ENCODE results near the gene SLC37A3. TPM values are rescaled to one million over a fixed set of nuclear protein-coding genes. Genes with fewer than 3 reads are reported as not detected.
"Not testable (repeated sequence)": the region's sequence is repeated elsewhere in the genome, so short reads cannot be mapped to it uniquely, and the experiment has no call there.

Gene SLC37A3
- total RNA-seq, 1 donor from 2014 or later = 8.0 TPM

- ATAC-seq = no peak
These were observed 82.7 kb downstream of the SLC37A3 start for GRCh38 chr7:140315498-140316164.

GRCh38 chr7:140314573-140315480 lies 83.5 kb downstream of the SLC37A3 start:
- ATAC-seq = peak; percentile 67

More at GRCh38 chr7:140315498-140316164, 82.7 kb downstream of the SLC37A3 start:
- peak; percentile 44 for DNase-seq (ENCODE audit: low spot score)

GRCh38 chr7:140312141-140312846 lies 86.0 kb downstream of the SLC37A3 start:
- no peak for ATAC-seq
- DNase-seq (ENCODE audit: low spot score) = peak; percentile 8

More at GRCh38 chr7:140314573-140315480, 83.5 kb downstream of the SLC37A3 start:
- peak; percentile 41 for DNase-seq (ENCODE audit: low spot score)

GRCh38 chr7:140311128-140311527 lies 87.2 kb downstream of the SLC37A3 start:
- DNase-seq (ENCODE audit: low spot score); ATAC-seq: not testable (repeated sequence)

- DNase-seq (ENCODE audit: low spot score) (no peak), ATAC-seq (no peak)
These were observed 87.9 kb downstream of the SLC37A3 start for GRCh38 chr7:140310337-140311002.

- DNase-seq (ENCODE audit: low spot score) = no peak
- peak; percentile 49 for ATAC-seq
These were observed 90.3 kb downstream of the SLC37A3 start for GRCh38 chr7:140308060-140308459.

- DNase-seq (ENCODE audit: low spot score) = no peak
- peak; percentile 61 for ATAC-seq
These were observed 94.0 kb downstream of the SLC37A3 start for GRCh38 chr7:140304191-140304799.

GRCh38 chr7:140300243-140301136 lies 97.8 kb downstream of the SLC37A3 start:
- DNase-seq (ENCODE audit: low spot score) (no peak), ATAC-seq (no peak)

GRCh38 chr7:140298213-140298612 lies 100.1 kb downstream of the SLC37A3 start:
- ATAC-seq (no peak), DNase-seq (ENCODE audit: low spot score) (no peak)

GRCh38 chr7:140297192-140297591 lies 101.1 kb downstream of the SLC37A3 start:
- no peak for DNase-seq (ENCODE audit: low spot score)
- ATAC-seq = no peak

GRCh38 chr7:140295224-140295738 lies 103.0 kb downstream of the SLC37A3 start:
- no peak for DNase-seq (ENCODE audit: low spot score)
- ATAC-seq = no peak

- ATAC-seq = no peak
These were observed 103.9 kb downstream of the SLC37A3 start for GRCh38 chr7:140294454-140294853.

GRCh38 chr7:140292438-140292837 lies 105.9 kb downstream of the SLC37A3 start:
- no peak for ATAC-seq
- no peak for DNase-seq (ENCODE audit: low spot score)

More at GRCh38 chr7:140294454-140294853, 103.9 kb downstream of the SLC37A3 start:
- no peak for DNase-seq (ENCODE audit: low spot score)

GRCh38 chr7:140289804-140290203 lies 108.5 kb downstream of the SLC37A3 start:
- ATAC-seq (no peak), DNase-seq (ENCODE audit: low spot score) (no peak)

- DNase-seq (ENCODE audit: low spot score) (no peak), ATAC-seq (no peak)
These were observed 110.3 kb downstream of the SLC37A3 start for GRCh38 chr7:140287988-140288387.

- no peak for DNase-seq (ENCODE audit: low spot score)
- peak; percentile 46 for ATAC-seq
These were observed 112.4 kb downstream of the SLC37A3 start for GRCh38 chr7:140285938-140286337.

- ATAC-seq = no peak
- no peak for DNase-seq (ENCODE audit: low spot score)
These were observed 114.3 kb downstream of the SLC37A3 start for GRCh38 chr7:140284062-140284461.
